Activated naive CD8-positive, alpha-beta T cell treated with anti-CD3 and anti-CD28 coated beads, Interleukin-2, amount 50 U/mL, for 24 hours (primary cell): Measurements from ENCODE around the gene PLEKHH1.
"Not testable (repeated sequence)": the region's sequence is repeated elsewhere in the genome, so short reads cannot be mapped to it uniquely, and the experiment has no call there.

ENCODE experiments used
- ATAC-seq: fragments of 150-1000 bp; cut with Tn5 transposase; one replicate; pipeline ENCODE4 v1.10.0; 2021
- DNase-seq: peaks from one replicate; pipeline ENCODE4 v3.0.0; 2021
- H3K27ac Mint-ChIP-seq: one replicate; pipeline ENCODE4 v1.8.0; 2021; ENCODE audit warnings: mild to moderate bottlenecking, mixed read lengths
- H3K27me3 Mint-ChIP-seq: one replicate; pipeline ENCODE4 v1.8.0; 2021; ENCODE audit warnings: mixed read lengths
- H3K36me3 Mint-ChIP-seq: one replicate; pipeline ENCODE4 v1.8.0; 2021; ENCODE audit warnings: low read depth, mixed read lengths
- H3K4me1 Mint-ChIP-seq: one replicate; pipeline ENCODE4 v1.8.0; 2021; ENCODE audit warnings: mixed read lengths
- H3K4me3 Mint-ChIP-seq: one replicate; pipeline ENCODE4 v1.8.0; 2021; ENCODE audit warnings: mild to moderate bottlenecking, moderate library complexity, mixed read lengths
- H3K9me3 Mint-ChIP-seq: one replicate; pipeline ENCODE4 v1.8.0; 2021; ENCODE audit warnings: mixed read lengths

The PLEKHH1 gene

GRCh38 chr14:67533754-67534085, 630 bp downstream of the PLEKHH1 start:
- Mint-ChIP-seq H3K27ac (no peak overlapping the region), H3K4me3 (peak overlapping the region; percentile 78), H3K36me3 (no peaks in the 10 kb centered on the region), H3K4me1 (peaks cover 3% of the 10 kb centered on the region), H3K9me3 (no peaks in the 10 kb centered on the region), H3K27me3 (peaks cover 31% of the 10 kb centered on the region)
- no peak for ATAC-seq
- no peak for DNase-seq

- H3K27me3 Mint-ChIP-seq = peaks cover 36% of the 10 kb centered on the region
- H3K27ac Mint-ChIP-seq = no peak overlapping the region
- no peaks in the 10 kb centered on the region for H3K9me3 Mint-ChIP-seq
- ATAC-seq (no peak), DNase-seq (no peak)
- no peak overlapping the region for H3K4me3 Mint-ChIP-seq
- peaks cover 3% of the 10 kb centered on the region for H3K4me1 Mint-ChIP-seq
- no peaks in the 10 kb centered on the region for H3K36me3 Mint-ChIP-seq
Observed at GRCh38 chr14:67536087-67536486, 3.0 kb downstream of the PLEKHH1 start.

DNA sequence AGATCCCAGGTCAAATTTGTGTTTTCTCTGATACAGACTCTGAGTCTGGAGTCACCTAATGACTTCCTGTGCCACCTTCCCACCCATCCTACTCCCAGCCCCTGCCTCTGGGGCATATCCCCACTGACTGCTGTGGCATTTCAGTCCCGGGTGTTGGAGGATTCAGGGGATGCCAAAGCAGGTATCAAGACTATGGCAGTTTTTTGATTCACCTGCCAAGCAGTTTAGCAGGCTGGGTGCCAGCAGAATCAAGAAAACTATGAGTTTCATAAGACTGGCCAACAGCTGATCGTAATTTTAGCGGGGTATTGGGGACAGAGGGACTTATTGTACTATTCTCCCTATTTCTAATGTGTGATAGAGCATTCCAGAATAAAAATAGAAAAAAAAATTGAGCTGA, 4.6 kb downstream of the PLEKHH1 start:
- no peaks in the 10 kb centered on the region for H3K36me3 Mint-ChIP-seq
- ATAC-seq (no peak), DNase-seq (no peak)
- H3K9me3 Mint-ChIP-seq = no peaks in the 10 kb centered on the region
- H3K27ac Mint-ChIP-seq = no peak overlapping the region
- peaks cover 33% of the 10 kb centered on the region for H3K27me3 Mint-ChIP-seq
- no peak overlapping the region for H3K4me3 Mint-ChIP-seq
- peaks cover 7% of the 10 kb centered on the region for H3K4me1 Mint-ChIP-seq

GRCh38 chr14:67538501-67538900, 5.4 kb downstream of the PLEKHH1 start:
- no peak for ATAC-seq
- peaks cover 7% of the 10 kb centered on the region for H3K4me1 Mint-ChIP-seq
- no peak overlapping the region for H3K4me3 Mint-ChIP-seq

DNA sequence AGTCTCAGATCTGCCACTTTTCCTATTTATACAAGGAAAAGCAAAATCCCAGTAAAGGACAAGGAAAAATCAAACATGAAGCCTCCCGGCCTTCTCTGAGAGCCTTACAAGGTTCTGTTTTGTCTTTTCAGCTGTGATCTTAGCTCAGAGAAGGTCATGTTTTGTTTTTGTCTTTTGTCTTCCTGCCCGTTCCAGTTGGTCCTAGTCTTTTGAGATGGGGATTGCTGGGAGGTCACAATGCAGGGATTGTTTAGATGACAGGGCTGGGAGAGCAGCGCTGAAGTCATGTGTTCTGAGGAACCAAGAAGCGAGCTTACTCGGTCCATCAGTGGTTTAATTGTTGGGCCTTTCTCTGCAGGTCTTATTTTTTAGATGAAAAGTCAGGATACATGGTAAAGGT, 6.0 kb downstream of the PLEKHH1 start:
- no peaks in the 10 kb centered on the region for H3K9me3 Mint-ChIP-seq
- ATAC-seq (no peak), DNase-seq (no peak)
- H3K27me3 Mint-ChIP-seq = peaks cover 34% of the 10 kb centered on the region
- H3K4me1 Mint-ChIP-seq = peaks cover 7% of the 10 kb centered on the region
- no peaks in the 10 kb centered on the region for H3K36me3 Mint-ChIP-seq
- H3K27ac Mint-ChIP-seq = no peak overlapping the region
- H3K4me3 Mint-ChIP-seq = no peak overlapping the region

More at GRCh38 chr14:67538501-67538900, 5.4 kb downstream of the PLEKHH1 start:
- Mint-ChIP-seq H3K9me3 (no peaks in the 10 kb centered on the region), H3K27ac (no peak overlapping the region), H3K36me3 (no peaks in the 10 kb centered on the region), H3K27me3 (peaks cover 38% of the 10 kb centered on the region)
- no peak for DNase-seq

DNA sequence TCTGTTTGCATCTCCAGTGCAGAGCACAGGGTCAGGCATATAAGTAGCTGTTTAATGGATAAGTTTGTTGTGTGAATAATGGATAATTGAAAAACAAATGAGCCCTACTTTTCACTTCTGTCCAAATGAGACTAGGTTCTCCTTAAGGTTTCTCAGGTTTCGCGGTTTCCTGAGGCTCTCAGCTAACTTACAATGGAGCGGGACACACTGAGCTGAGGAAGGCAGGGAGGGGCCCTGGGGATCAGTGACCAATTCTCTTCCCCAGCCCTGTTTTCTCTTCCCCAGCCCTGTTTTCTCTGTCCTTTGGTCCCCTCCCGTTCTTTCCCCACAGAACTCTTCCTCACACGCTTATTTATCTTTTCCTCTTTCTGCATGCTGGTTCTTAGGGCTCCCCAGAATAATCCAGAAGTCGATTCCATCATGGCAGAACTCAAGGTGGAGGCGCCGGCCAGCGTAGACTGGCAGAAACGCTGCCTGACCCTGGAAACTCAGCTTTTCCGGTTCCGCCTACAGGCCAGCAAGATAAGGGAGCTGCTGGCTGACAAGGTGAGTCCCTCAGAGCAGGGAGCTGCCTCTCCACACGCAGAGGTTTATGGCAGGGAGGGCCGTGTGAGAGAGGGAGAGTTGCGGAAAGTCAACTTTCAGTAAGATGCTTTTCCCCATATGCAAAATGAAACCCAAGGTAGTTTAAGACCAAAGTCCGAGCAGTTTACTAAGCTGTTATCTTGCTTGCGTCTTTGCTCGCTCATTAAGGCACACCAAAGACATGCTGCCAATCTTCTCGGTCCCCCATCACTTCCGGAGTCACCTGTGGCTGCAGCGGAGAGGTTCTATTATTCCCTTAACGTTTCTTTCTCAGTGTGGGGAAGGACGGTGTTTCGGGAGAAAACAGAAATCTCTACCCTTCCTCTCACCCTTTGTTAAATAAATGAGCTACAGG, 8.6 kb downstream of the PLEKHH1 start:
- Mint-ChIP-seq H3K9me3 (no peaks in the 10 kb centered on the region), H3K4me3 (peak overlapping the region; percentile 62), H3K27me3 (peaks cover 27% of the 10 kb centered on the region), H3K4me1 (peaks cover 7% of the 10 kb centered on the region), H3K27ac (peak overlapping the region; percentile 53), H3K36me3 (peaks cover 3% of the 10 kb centered on the region)
- DNase-seq = peak; percentile 29
- peak; percentile 82 for ATAC-seq

DNA sequence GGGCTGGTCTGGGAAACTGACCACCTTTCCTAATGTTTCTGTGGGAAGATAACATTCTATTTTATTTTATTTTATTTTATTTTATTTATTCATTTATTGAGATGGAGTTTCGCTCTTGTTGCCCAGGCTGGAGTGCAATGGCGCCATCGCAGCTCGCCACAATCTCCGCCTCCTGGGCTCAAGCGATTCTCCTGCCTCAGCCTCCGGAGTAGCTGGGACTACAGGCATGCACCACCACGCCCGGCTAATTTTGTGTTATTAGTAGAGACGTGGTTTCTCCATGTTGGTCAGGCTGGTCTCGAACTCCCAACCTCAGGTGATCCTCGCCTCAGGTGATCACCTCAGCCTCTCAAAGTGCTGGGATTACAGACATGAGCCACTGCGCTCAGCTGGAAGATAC, 9.5 kb downstream of the PLEKHH1 start:
- H3K4me3 Mint-ChIP-seq, H3K36me3 Mint-ChIP-seq, H3K9me3 Mint-ChIP-seq, DNase-seq, H3K27ac Mint-ChIP-seq, H3K4me1 Mint-ChIP-seq, ATAC-seq: not testable (repeated sequence)
- H3K27me3 Mint-ChIP-seq = peaks cover 27% of the 10 kb centered on the region

DNA sequence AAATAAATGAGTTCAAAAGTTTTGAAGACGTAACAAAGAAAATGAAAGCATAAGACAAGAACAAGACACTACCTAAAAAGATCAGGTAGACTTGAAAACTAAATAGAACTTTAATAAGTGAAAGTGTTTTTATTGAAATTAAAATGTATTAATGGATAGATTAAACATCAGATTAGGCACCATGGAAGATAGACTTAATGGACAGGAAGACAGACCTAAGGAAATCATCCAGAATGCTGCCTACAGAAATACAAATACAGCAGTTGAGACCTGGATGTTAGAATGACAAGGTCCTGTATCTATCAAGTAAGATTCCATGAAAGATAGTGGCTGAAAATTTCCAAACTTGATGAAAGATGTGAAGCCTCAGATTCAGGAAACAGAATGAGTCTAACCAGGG, 11.5 kb downstream of the PLEKHH1 start:
- Mint-ChIP-seq H3K4me1 (peaks cover 7% of the 10 kb centered on the region), H3K27ac (no peak overlapping the region), H3K9me3 (no peaks in the 10 kb centered on the region), H3K27me3 (peaks cover 23% of the 10 kb centered on the region), H3K4me3 (no peak overlapping the region), H3K36me3 (peaks cover 3% of the 10 kb centered on the region)
- no peak for DNase-seq
- no peak for ATAC-seq

DNA sequence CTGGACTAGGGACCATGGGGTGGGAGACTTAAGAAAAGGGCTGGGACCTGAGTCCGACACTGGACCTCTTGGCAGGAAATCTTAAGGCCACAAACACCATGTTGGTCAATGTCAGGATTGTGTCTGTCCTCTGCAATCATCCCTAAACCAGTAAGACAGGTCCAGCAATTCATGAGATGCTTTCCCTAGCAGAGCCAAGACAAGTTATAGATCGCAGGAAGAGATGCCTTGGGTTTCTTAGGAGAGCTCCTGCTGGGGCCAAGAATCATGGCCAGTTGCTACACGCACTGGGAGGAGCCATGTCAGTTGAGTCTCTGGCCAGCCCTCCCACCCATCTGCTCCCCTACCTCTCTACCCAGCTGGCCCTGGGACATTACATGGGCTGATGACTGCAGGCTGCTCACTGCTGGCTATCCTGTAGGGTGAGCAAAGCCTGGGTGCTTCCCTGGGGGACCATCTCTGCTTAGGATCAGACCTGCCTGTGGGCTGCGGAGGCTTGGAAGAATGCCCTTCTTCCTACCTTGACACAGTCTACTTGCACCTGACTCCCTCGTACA, 14.2 kb downstream of the PLEKHH1 start:
- no peaks in the 10 kb centered on the region for H3K4me1 Mint-ChIP-seq
- peaks cover 3% of the 10 kb centered on the region for H3K36me3 Mint-ChIP-seq
- ATAC-seq (no peak), DNase-seq (no peak)
- no peaks in the 10 kb centered on the region for H3K9me3 Mint-ChIP-seq
- H3K4me3 Mint-ChIP-seq = no peak overlapping the region
- H3K27ac Mint-ChIP-seq = no peak overlapping the region
- peaks cover 9% of the 10 kb centered on the region for H3K27me3 Mint-ChIP-seq

DNA sequence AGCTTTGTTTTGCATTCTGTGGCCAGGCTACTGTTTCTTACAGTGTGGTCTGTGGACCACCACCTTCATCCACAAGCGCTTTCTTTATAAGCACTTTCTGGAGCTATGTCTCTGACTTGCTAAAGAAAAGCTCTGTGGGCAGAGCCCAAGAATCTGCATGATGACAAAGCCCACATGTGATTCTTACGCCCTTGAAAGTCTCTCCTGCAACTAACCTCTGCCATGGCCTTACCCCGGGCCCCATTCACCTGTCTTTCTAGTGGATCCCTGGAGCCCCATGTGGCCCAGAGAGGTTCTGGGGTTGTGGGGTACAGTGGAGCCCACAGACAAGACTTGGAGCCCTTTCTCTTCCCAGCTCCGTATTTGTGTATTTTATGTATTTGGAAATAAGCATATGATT, 16.6 kb downstream of the PLEKHH1 start:
- DNase-seq = no peak
- Mint-ChIP-seq H3K4me1 (no peaks in the 10 kb centered on the region), H3K36me3 (no peaks in the 10 kb centered on the region), H3K9me3 (no peaks in the 10 kb centered on the region), H3K27me3 (no peaks in the 10 kb centered on the region), H3K27ac (no peak overlapping the region), H3K4me3 (no peak overlapping the region)
- ATAC-seq = no peak

DNA sequence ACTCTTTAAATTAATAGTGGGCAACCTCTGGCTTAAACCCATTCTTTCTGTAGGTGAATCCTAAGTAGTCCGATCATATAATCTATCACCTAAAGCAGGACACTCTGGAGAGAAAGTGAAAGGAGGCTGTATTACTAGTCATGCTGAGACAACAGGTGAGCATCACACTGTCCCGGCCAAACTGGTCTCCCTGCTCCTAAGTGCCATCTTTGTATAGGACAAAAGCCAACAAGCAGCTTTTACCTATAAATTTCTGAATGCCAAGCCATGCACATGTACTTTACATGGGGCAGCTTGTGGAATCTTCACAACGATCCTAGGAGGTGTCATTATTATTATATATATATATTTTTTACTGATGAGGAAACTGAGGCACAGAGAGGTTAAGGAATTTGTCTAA, 18.0 kb downstream of the PLEKHH1 start:
- no peaks in the 10 kb centered on the region for H3K27me3 Mint-ChIP-seq

GRCh38 chr14:67551940-67552339, 18.9 kb downstream of the PLEKHH1 start:
- no peak overlapping the region for H3K27ac Mint-ChIP-seq
- no peak overlapping the region for H3K4me3 Mint-ChIP-seq
- H3K36me3 Mint-ChIP-seq = no peaks in the 10 kb centered on the region
- H3K4me1 Mint-ChIP-seq = peaks cover 1% of the 10 kb centered on the region
- ATAC-seq = no peak
- no peaks in the 10 kb centered on the region for H3K9me3 Mint-ChIP-seq
- H3K27me3 Mint-ChIP-seq = peaks cover 1% of the 10 kb centered on the region
- DNase-seq = no peak

More for the DNA sequence above, 18.0 kb downstream of the PLEKHH1 start:
- Mint-ChIP-seq H3K36me3 (no peaks in the 10 kb centered on the region), H3K27ac (no peak overlapping the region), H3K4me1 (no peaks in the 10 kb centered on the region), H3K9me3 (no peaks in the 10 kb centered on the region), H3K4me3 (no peak overlapping the region)
- DNase-seq (no peak), ATAC-seq (no peak)

- peaks cover 2% of the 10 kb centered on the region for H3K27me3 Mint-ChIP-seq
- no peak overlapping the region for H3K4me3 Mint-ChIP-seq
- peaks cover 3% of the 10 kb centered on the region for H3K4me1 Mint-ChIP-seq
- no peaks in the 10 kb centered on the region for H3K9me3 Mint-ChIP-seq
- H3K36me3 Mint-ChIP-seq = no peaks in the 10 kb centered on the region
- ATAC-seq = no peak
- no peak overlapping the region for H3K27ac Mint-ChIP-seq
- DNase-seq = no peak
Observed at GRCh38 chr14:67553547-67553946, 20.5 kb downstream of the PLEKHH1 start.

- ATAC-seq (no peak), DNase-seq (no peak)
- Mint-ChIP-seq H3K36me3 (no peaks in the 10 kb centered on the region), H3K4me1 (peaks cover 3% of the 10 kb centered on the region), H3K9me3 (no peaks in the 10 kb centered on the region), H3K27ac (no peak overlapping the region), H3K4me3 (no peak overlapping the region), H3K27me3 (peaks cover 2% of the 10 kb centered on the region)
Observed at GRCh38 chr14:67554341-67554740, 21.3 kb downstream of the PLEKHH1 start.

- no peaks in the 10 kb centered on the region for H3K9me3 Mint-ChIP-seq
- peaks cover 2% of the 10 kb centered on the region for H3K27me3 Mint-ChIP-seq
- ATAC-seq = no peak
- no peak for DNase-seq
- no peaks in the 10 kb centered on the region for H3K36me3 Mint-ChIP-seq
- H3K27ac Mint-ChIP-seq = no peak overlapping the region
- H3K4me3 Mint-ChIP-seq = no peak overlapping the region
- peaks cover 3% of the 10 kb centered on the region for H3K4me1 Mint-ChIP-seq
Observed at GRCh38 chr14:67555518-67556090, 22.5 kb downstream of the PLEKHH1 start.
